Esophagus muscularis mucosa (tissue), 4 donors: ENCODE data around the gene CDC42BPA.

Experiments used
- CTCF ChIP-seq, 3 experiments: fragments of 200-600 bp in 2 of 3; fragments of 450-650 bp in 1 of 3; sonication (generic) in 2 of 3; IDR thresholded peaks; one replicate each; pipeline ENCODE4 v1.5.1; 2017 to 2019; ENCODE audit warnings: antibody characterized with exemption in 3 of 3, mild to moderate bottlenecking in 2 of 3, moderate library complexity in 1 of 3
- EP300 ChIP-seq: sonication (generic); formaldehyde crosslinking; IDR thresholded peaks from one replicate; pipeline ENCODE4 v1.6.1; 2017; ENCODE audit warnings: antibody characterized with exemption
- POLR2A ChIP-seq: fragments of 450-650 bp; IDR thresholded peaks from one replicate; pipeline ENCODE4 v1.6.1; 2017; ENCODE audit warnings: antibody characterized with exemption, moderate library complexity, mild to moderate bottlenecking, low read depth
- POLR2AphosphoS5 ChIP-seq, 2 donors: sonication (generic); formaldehyde crosslinking; IDR thresholded peaks; one replicate each; pipeline ENCODE4 v1.6.1; 2017; ENCODE audit warnings: antibody characterized with exemption in 2 of 2

- TF ChIP-seq CTCF (IDR thresholded peaks at IDR 0.05) (no peak), POLR2A (no peak), EP300 (peak; percentile 76), POLR2AphosphoS5 (IDR thresholded peaks at IDR 0.05) (peak; percentile 87 to 88)
Observed at GRCh38 chr1:226973898-226974543, 344.3 kb downstream of the CDC42BPA start.
